Activated naive CD8-positive, alpha-beta T cell treated with anti-CD3 and anti-CD28 coated beads, Interleukin-2, amount 10 ng/mL, durations not matched to agents 7 days and 5 days (primary cell): ENCODE data around the gene ATP6V0E1. TPM values are rescaled to one million over a fixed set of nuclear protein-coding genes. Genes with fewer than 3 reads are reported as not detected.
A peak's percentile ranks its signal among the peaks of the same experiment; 100 is the strongest.
"Not testable (repeated sequence)": the region's sequence is repeated elsewhere in the genome, so short reads cannot be mapped to it uniquely, and the experiment has no call there.

ENCODE experiments used
- ATAC-seq: fragments of 150-1000 bp; cut with Tn5 transposase; one replicate; pipeline ENCODE4 v1.10.0; 2021; ENCODE audit warnings: low read depth, moderate library complexity
- POLR2A ChIA-PET: fragments of 350-600 bp; sonication (Branson Sonifier 250); formaldehyde crosslinking; loops from one replicate; lab custom pipeline; 2021; ENCODE audit warnings: antibody characterized with exemption; lab: Charles Lee
- DNase-seq: peaks from one replicate; pipeline ENCODE4 v3.0.0; 2021
- H3K27ac Mint-ChIP-seq: one replicate; pipeline ENCODE4 v1.8.0; 2022; ENCODE audit warnings: mild to moderate bottlenecking, mixed read lengths
- H3K27me3 Mint-ChIP-seq: one replicate; pipeline ENCODE4 v1.8.0; 2022; ENCODE audit warnings: mild to moderate bottlenecking, moderate library complexity, mixed read lengths
- H3K36me3 Mint-ChIP-seq: one replicate; pipeline ENCODE4 v1.8.0; 2021; ENCODE audit warnings: mild to moderate bottlenecking, mixed read lengths
- H3K4me1 Mint-ChIP-seq: one replicate; pipeline ENCODE4 v1.8.0; 2021; ENCODE audit warnings: mixed read lengths
- H3K4me3 Mint-ChIP-seq: one replicate; pipeline ENCODE4 v1.8.0; 2022; ENCODE audit warnings: mild to moderate bottlenecking, moderate library complexity, mixed read lengths
- H3K9me3 Mint-ChIP-seq: one replicate; pipeline ENCODE4 v1.8.0; 2021; ENCODE audit warnings: mixed read lengths
- total RNA-seq, 2 experiments: library from RNA; stranded (reverse); gene quantifications; one replicate each; pipeline ENCODE4 v1.2.3, GENCODE V29; 2021

ATP6V0E1 gene
- total RNA-seq, 2 experiments from 2014 or later: 131 to 142 TPM

GRCh38 chr5:173035904-173036707, 52.5 kb downstream of the ATP6V0E1 start:
- Mint-ChIP-seq H3K27ac (peak overlapping the region; percentile 93), H3K9me3 (no peaks in the 10 kb centered on the region), H3K4me1 (peaks cover 27% of the 10 kb centered on the region), H3K27me3 (no peaks in the 10 kb centered on the region), H3K4me3 (peak overlapping the region; percentile 77), H3K36me3 (peaks cover 27% of the 10 kb centered on the region)
- DNase-seq (no peak), ATAC-seq (no peak)
- POLR2A ChIA-PET: interaction anchor here (2.2 kb wide), 2 partner anchors 21 to 52 kb away, joined by 11 to 16 read pairs; partner anchors contain the start of gene ATP6V0E1

GRCh38 chr5:173039188-173039587, 55.6 kb downstream of the ATP6V0E1 start:
- Mint-ChIP-seq H3K36me3 (peaks cover 25% of the 10 kb centered on the region), H3K9me3 (no peaks in the 10 kb centered on the region), H3K4me3 (no peak overlapping the region), H3K27ac (peak overlapping the region; percentile 1), H3K27me3 (no peaks in the 10 kb centered on the region), H3K4me1 (peaks cover 24% of the 10 kb centered on the region)
- ATAC-seq (no peak), DNase-seq (no peak)
- POLR2A ChIA-PET: interaction anchor here (0.6 to 1.6 kb wide), 3 partner anchors 14 to 18 kb away, joined by 3 to 6 read pairs (median 6); no protein-coding TSS in a partner anchor

GRCh38 chr5:173039964-173040363, 56.4 kb downstream of the ATP6V0E1 start:
- POLR2A ChIA-PET: interaction anchor here (1.3 to 1.6 kb wide), 2 partner anchors 14 to 17 kb away, joined by 3 to 6 read pairs; no protein-coding TSS in a partner anchor
- no peak for DNase-seq
- H3K36me3 Mint-ChIP-seq: peaks cover 19% of the 10 kb centered on the region
- no peaks in the 10 kb centered on the region for H3K27me3 Mint-ChIP-seq
- H3K4me1 Mint-ChIP-seq: peaks cover 17% of the 10 kb centered on the region
- H3K27ac Mint-ChIP-seq: peak overlapping the region; percentile 1
- H3K9me3 Mint-ChIP-seq: no peaks in the 10 kb centered on the region
- no peak overlapping the region for H3K4me3 Mint-ChIP-seq
- ATAC-seq: no peak

- Mint-ChIP-seq H3K27ac (no peak overlapping the region), H3K4me1 (peaks cover 4% of the 10 kb centered on the region), H3K27me3 (no peaks in the 10 kb centered on the region), H3K9me3 (no peaks in the 10 kb centered on the region), H3K4me3 (no peak overlapping the region), H3K36me3 (peaks cover 11% of the 10 kb centered on the region)
- no peak for DNase-seq
- POLR2A ChIA-PET: no interaction called here
- ATAC-seq: no peak
Observed at GRCh38 chr5:173041881-173042762, 58.6 kb downstream of the ATP6V0E1 start.

- Mint-ChIP-seq H3K27me3 (no peaks in the 10 kb centered on the region), H3K4me1 (peaks cover 2% of the 10 kb centered on the region), H3K27ac (no peak overlapping the region), H3K4me3 (no peak overlapping the region), H3K36me3 (peaks cover 9% of the 10 kb centered on the region), H3K9me3 (no peaks in the 10 kb centered on the region)
- POLR2A ChIA-PET: no interaction called here
- ATAC-seq (no peak), DNase-seq (no peak)
Observed at GRCh38 chr5:173042763-173043107, 59.2 kb downstream of the ATP6V0E1 start.

GRCh38 chr5:173045474-173045873, 61.9 kb downstream of the ATP6V0E1 start:
- H3K4me3 Mint-ChIP-seq: no peak overlapping the region
- no peaks in the 10 kb centered on the region for H3K27me3 Mint-ChIP-seq
- no peak for DNase-seq
- peaks cover 2% of the 10 kb centered on the region for H3K36me3 Mint-ChIP-seq
- POLR2A ChIA-PET: no interaction called here
- no peak for ATAC-seq
- no peaks in the 10 kb centered on the region for H3K4me1 Mint-ChIP-seq
- H3K27ac Mint-ChIP-seq: no peak overlapping the region
- no peaks in the 10 kb centered on the region for H3K9me3 Mint-ChIP-seq

GRCh38 chr5:173047096-173047837, 63.7 kb downstream of the ATP6V0E1 start:
- H3K27me3 Mint-ChIP-seq, H3K27ac Mint-ChIP-seq, ATAC-seq, H3K4me3 Mint-ChIP-seq, H3K4me1 Mint-ChIP-seq, H3K36me3 Mint-ChIP-seq, H3K9me3 Mint-ChIP-seq, DNase-seq: not testable (repeated sequence)
- POLR2A ChIA-PET: interaction anchor here (1.2 kb wide), 1 partner anchor 64 kb away, joined by 5 read pairs; the partner anchor contains the start of gene ATP6V0E1

- ATAC-seq (no peak), DNase-seq (no peak)
- no peaks in the 10 kb centered on the region for H3K36me3 Mint-ChIP-seq
- no peak overlapping the region for H3K27ac Mint-ChIP-seq
- H3K27me3 Mint-ChIP-seq: no peaks in the 10 kb centered on the region
- no peak overlapping the region for H3K4me3 Mint-ChIP-seq
- peaks cover 7% of the 10 kb centered on the region for H3K4me1 Mint-ChIP-seq
- no peaks in the 10 kb centered on the region for H3K9me3 Mint-ChIP-seq
- POLR2A ChIA-PET: interaction anchor here (1.2 kb wide), 1 partner anchor 64 kb away, joined by 5 read pairs; the partner anchor contains the start of gene ATP6V0E1
Observed at GRCh38 chr5:173047838-173048105, 64.2 kb downstream of the ATP6V0E1 start.

- peaks cover 31% of the 10 kb centered on the region for H3K4me1 Mint-ChIP-seq
- no peak overlapping the region for H3K4me3 Mint-ChIP-seq
- POLR2A ChIA-PET: no interaction called here
- no peak for DNase-seq
- no peaks in the 10 kb centered on the region for H3K9me3 Mint-ChIP-seq
- H3K36me3 Mint-ChIP-seq: no peaks in the 10 kb centered on the region
- no peaks in the 10 kb centered on the region for H3K27me3 Mint-ChIP-seq
- ATAC-seq: no peak
- H3K27ac Mint-ChIP-seq: no peak overlapping the region
Observed at GRCh38 chr5:173050791-173051190, 67.2 kb downstream of the ATP6V0E1 start.

- Mint-ChIP-seq H3K36me3 (no peaks in the 10 kb centered on the region), H3K27me3 (no peaks in the 10 kb centered on the region), H3K4me1 (peaks cover 32% of the 10 kb centered on the region), H3K4me3 (no peak overlapping the region), H3K27ac (no peak overlapping the region), H3K9me3 (no peaks in the 10 kb centered on the region)
- ATAC-seq: no peak
- POLR2A ChIA-PET: no interaction called here
- DNase-seq: no peak
Observed at GRCh38 chr5:173051746-173052145, 68.2 kb downstream of the ATP6V0E1 start.

- Mint-ChIP-seq H3K4me3 (no peak overlapping the region), H3K27ac (no peak overlapping the region), H3K9me3 (no peaks in the 10 kb centered on the region), H3K36me3 (no peaks in the 10 kb centered on the region), H3K4me1 (peaks cover 32% of the 10 kb centered on the region), H3K27me3 (no peaks in the 10 kb centered on the region)
- POLR2A ChIA-PET: no interaction called here
- ATAC-seq (no peak), DNase-seq (no peak)
Observed at GRCh38 chr5:173053041-173053440, 69.5 kb downstream of the ATP6V0E1 start.

GRCh38 chr5:173055042-173055721, 71.6 kb downstream of the ATP6V0E1 start:
- H3K27ac Mint-ChIP-seq: peak overlapping the region; percentile 84
- H3K36me3 Mint-ChIP-seq: no peaks in the 10 kb centered on the region
- ATAC-seq (no peak), DNase-seq (no peak)
- H3K9me3 Mint-ChIP-seq: no peaks in the 10 kb centered on the region
- POLR2A ChIA-PET: interaction anchor here (1.1 to 2.0 kb wide), 3 partner anchors 16 to 71 kb away, joined by 3 to 9 read pairs (median 6); partner anchors contain the start of gene ATP6V0E1
- no peaks in the 10 kb centered on the region for H3K27me3 Mint-ChIP-seq
- H3K4me3 Mint-ChIP-seq: peak overlapping the region; percentile 87
- peaks cover 36% of the 10 kb centered on the region for H3K4me1 Mint-ChIP-seq
